Measurements from ENCODE around the gene PIR. TPM values are rescaled to one million over a fixed set of nuclear protein-coding genes. Genes with fewer than 3 reads are reported as not detected.

PIR gene
- total RNA-seq, 1 experiment from 2014 or later: 27.5 TPM

- H3K4me2 ChIP-seq (ENCODE audit: low read length): peak overlapping the region; percentile 23; the same call in 1 of the 2 replicates
- no peaks in the 10 kb centered on the region for H3K9me2 ChIP-seq (ENCODE audit: insufficient read depth)
- H3K27ac ChIP-seq (ENCODE audit: low read depth, low read length): peak overlapping the region; percentile 48; the same call in 1 of the 2 replicates
- no peaks in the 10 kb centered on the region for H4K20me1 ChIP-seq (ENCODE audit: insufficient read depth)
- intact Hi-C loops (cut with micrococcal nuclease): no loop called here
- BruUV-seq (replicated peaks): no TSS peak
- no peaks in the 10 kb centered on the region for H3K27me3 ChIP-seq (ENCODE audit: insufficient read depth, low read length)
- DNase-seq (ENCODE audit: low read depth, low spot score) (no peak), ATAC-seq (no peak)
- no peaks in the 10 kb centered on the region for H3K9me3 ChIP-seq (ENCODE audit: control insufficient read depth in 1 of 2, insufficient read depth in 1 of 2, low read depth in 1 of 2, low read length in 2 of 2)
- ChIA-PET POLR2A (no interaction called here), CTCF (no interaction called here), RAD21 (ENCODE audit: low non-redundant PET in 1 of 2, low total read pairs in 2 of 2, uncharacterized antibody in 2 of 2, unreplicated experiment in 2 of 2) (no interaction called here)
- H3K79me2 ChIP-seq (ENCODE audit: insufficient read depth, low read length): no peaks in the 10 kb centered on the region
- TF ChIP-seq EZH2 (IDR thresholded peaks at IDR 0.05) (no peak), TCF7L2 (IDR thresholded peaks at IDR 0.05; ENCODE audit: borderline replicate concordance, extremely low read depth, insufficient read depth, insufficient read length) (no peak), MAX (IDR thresholded peaks at IDR 0.05) (no peak)
- H3K9ac ChIP-seq (ENCODE audit: low read length): peak overlapping the region; percentile 33
- H3K4me1 ChIP-seq (ENCODE audit: control insufficient read depth in 1 of 2, insufficient read depth in 2 of 2, low read length in 2 of 2): peaks cover 0 to 12% of the 10 kb centered on the region in 2 experiments; a peak in 1 of 4 replicates
- no peak overlapping the region for H3K4me3 ChIP-seq (replicated peaks in 1 of 2; ENCODE audit: low read depth in 1 of 2, low read length in 2 of 2)
- H2AFZ ChIP-seq (ENCODE audit: low read depth, low read length, poor library complexity, severe bottlenecking): no peak overlapping the region
- H3K36me3 ChIP-seq (ENCODE audit: control insufficient read depth in 1 of 2, insufficient read depth in 2 of 2, low read length in 2 of 2): no peaks in the 10 kb centered on the region
Observed at GRCh38 chrX:15475486-15475885, 17.6 kb downstream of the PIR start.

GRCh38 chrX:15475021-15475420, 18.1 kb downstream of the PIR start:
- peak overlapping the region; percentile 48; the same call in 1 of the 2 replicates for H3K27ac ChIP-seq (ENCODE audit: low read depth, low read length)
- intact Hi-C loops (cut with micrococcal nuclease): no loop called here

More at GRCh38 chrX:15475021-15475420, 18.1 kb downstream of the PIR start:
- Histone ChIP-seq H2AFZ (ENCODE audit: low read depth, low read length, poor library complexity, severe bottlenecking) (no peak overlapping the region), H3K79me2 (ENCODE audit: insufficient read depth, low read length) (no peaks in the 10 kb centered on the region), H3K4me1 (ENCODE audit: control insufficient read depth in 1 of 2, insufficient read depth in 2 of 2, low read length in 2 of 2) (peaks cover 0 to 12% of the 10 kb centered on the region in 2 experiments; a peak in 1 of 4 replicates), H3K9me2 (ENCODE audit: insufficient read depth) (no peaks in the 10 kb centered on the region), H3K36me3 (ENCODE audit: control insufficient read depth in 1 of 2, insufficient read depth in 2 of 2, low read length in 2 of 2) (no peaks in the 10 kb centered on the region), H3K9me3 (ENCODE audit: control insufficient read depth in 1 of 2, insufficient read depth in 1 of 2, low read depth in 1 of 2, low read length in 2 of 2) (no peaks in the 10 kb centered on the region), H4K20me1 (ENCODE audit: insufficient read depth) (no peaks in the 10 kb centered on the region), H3K4me2 (ENCODE audit: low read length) (peak overlapping the region; percentile 23; the same call in 1 of the 2 replicates), H3K27me3 (ENCODE audit: insufficient read depth, low read length) (no peaks in the 10 kb centered on the region), H3K9ac (ENCODE audit: low read length) (peak overlapping the region; percentile 33; the same call in 1 of the 2 replicates), H3K4me3 (replicated peaks in 1 of 2; ENCODE audit: low read depth in 1 of 2, low read length in 2 of 2) (no peak overlapping the region)
- DNase-seq (ENCODE audit: low read depth, low spot score) (no peak), ATAC-seq (peak; percentile 54)
- CTCF ChIA-PET: no interaction called here
- BruUV-seq (replicated peaks): no TSS peak
- RAD21 ChIA-PET (ENCODE audit: low non-redundant PET in 1 of 2, low total read pairs in 2 of 2, uncharacterized antibody in 2 of 2, unreplicated experiment in 2 of 2): no interaction called here
- POLR2A ChIA-PET: no interaction called here
- no peak for TF ChIP-seq EZH2 (IDR thresholded peaks at IDR 0.05)

Measured in HCT116 (cell line).